ENCODE results near the gene FTO.
"Not testable (repeated sequence)": the region's sequence is repeated elsewhere in the genome, so short reads cannot be mapped to it uniquely, and the experiment has no call there.

Gene FTO

DNA sequence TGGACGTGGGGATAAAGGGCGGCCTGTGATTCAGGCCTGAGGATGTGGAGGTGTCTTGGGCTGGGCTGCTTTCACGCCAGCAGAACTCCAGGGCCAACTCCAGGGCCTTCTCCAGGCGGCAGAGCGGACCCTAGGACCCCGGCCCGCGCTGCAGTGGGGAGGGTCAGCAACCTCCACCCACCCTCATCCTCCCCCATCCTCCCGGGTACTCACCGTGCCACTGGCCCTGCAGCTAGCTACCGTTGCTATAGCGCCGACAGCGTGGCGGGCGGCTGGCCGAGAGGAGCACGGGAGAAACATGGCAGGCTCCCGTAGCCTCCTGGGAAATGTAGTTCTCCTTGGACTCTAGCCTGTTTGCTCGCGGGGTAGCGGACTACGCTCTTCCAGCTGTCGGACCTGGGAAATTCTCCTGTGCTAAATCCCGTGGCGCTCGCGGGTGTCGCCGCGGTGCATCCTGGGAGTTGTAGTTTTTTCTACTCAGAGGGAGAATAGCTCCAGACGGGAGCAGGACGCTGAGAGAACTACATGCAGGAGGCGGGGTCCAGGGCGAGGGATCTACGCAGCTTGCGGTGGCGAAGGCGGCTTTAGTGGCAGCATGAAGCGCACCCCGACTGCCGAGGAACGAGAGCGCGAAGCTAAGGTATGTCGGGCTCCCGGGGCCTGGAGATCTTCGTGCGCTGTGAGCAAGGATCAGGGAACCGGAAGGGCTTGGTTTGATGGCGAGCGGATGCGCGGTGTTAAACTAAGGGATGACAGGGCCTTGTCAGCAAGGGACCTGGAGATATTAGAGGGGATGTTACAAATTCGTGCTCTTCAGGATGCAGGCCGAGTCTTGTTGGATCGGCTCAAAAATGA, at the start of gene FTO, which contains the start of gene RPGRIP1L:
FTO (plus strand) TSS at position 567 of the 855 bp plus-strand sequence.
RPGRIP1L (minus strand) TSS at position 270 of the 855 bp plus-strand sequence. CDS start 3,136 bp downstream, outside the sequence.
- peak; percentile 96 for DNase-seq

DNA sequence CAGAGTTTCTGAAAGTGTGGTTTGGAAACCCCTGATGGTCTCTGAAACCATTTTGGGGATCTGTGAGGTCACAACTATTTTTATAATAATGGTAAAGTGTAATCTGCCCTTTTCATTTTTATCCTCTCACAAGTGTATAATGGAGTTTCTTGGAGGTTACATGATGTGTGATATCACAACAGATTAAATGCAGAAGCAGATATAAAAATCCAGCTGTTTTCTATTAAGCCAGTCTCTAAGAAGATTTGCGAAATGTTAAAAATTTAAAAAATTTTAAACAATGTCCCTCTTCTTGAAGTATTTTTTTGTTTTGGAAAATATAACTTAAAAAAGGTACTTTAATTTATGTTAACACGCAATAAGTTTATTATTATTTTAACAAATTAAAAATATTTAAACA, 49.0 kb upstream of the FTO start:
- DNase-seq: no peak

DNA sequence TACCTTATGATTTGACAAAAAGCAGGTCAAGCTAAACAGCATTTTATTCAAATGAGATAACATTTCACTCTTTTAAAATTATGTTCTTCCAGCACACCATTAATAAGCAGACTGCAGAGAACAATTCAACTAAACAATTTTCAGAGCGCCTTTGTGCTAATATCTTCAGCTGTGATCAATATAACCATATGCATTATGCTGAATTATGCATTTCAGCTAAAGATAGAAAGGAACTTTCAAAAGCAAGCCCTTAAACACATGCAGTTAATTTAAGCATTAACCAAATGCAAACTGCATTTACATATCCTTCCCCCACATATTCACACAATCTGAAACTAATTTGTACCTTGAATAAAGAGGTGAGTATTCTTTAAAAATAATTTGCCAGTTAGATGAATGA, 41.9 kb upstream of the FTO start:
- DNase-seq: no peak

GRCh38 chr16:53664724-53665345, 39.1 kb upstream of the FTO start:
- DNase-seq: no peak

GRCh38 chr16:53666786-53667415, 37.1 kb upstream of the FTO start:
- DNase-seq: no peak

DNA sequence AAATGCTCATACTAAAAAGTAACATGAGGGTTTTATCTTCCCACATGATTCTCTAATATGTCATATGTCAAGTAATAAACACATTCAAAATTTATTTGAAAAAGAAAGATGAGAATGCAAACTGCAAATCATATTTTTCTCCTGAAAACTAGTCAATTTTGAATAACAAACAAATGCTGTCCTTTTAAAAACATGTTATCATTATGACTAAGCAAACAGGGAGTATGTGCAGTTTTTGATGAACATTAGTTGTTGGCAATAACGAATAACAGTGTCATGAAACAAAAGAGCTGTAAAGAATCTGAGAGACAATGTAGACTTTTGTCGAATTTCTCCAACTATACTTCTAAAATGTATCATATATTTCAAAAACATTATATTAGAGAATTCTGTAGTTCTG, 35.1 kb upstream of the FTO start:
- DNase-seq: no peak

DNA sequence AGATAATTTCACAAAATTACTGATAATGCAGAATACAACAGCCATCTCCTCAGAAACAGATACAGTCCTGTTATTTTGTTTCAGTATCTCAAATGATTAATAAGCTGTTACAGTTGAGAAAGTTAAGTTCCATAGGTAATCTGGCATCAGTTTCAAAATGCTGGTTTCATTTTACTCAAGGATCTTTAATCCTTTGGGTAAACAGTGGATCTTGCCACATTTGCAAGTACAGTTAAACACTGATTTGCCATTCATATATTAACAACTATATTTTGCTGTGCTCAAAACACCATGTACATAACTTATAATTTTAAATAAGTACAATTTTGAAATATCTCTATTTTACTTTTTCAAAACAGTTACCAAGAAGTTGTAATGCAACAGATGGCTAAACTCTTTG, 31.5 kb upstream of the FTO start:
- DNase-seq: no peak

DNA sequence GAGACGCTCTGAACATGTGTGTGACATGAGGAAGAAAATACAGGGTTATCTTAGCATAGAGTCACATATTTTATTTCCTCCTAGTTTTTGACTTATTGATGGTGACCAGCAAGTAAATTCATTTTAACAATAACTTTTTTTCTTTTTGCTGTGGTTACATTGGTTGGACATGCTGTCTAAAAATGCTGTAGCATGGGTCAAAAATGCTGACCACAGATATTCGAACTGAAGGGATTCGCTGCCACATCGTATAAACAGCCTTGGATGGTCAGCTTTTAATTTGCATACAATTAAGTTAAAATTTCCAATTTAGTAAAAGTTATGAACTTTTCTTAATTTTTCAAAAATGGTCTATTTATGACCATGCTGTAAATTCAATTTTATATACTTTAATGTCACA, 30.8 kb upstream of the FTO start:
- DNase-seq: no peak

DNA sequence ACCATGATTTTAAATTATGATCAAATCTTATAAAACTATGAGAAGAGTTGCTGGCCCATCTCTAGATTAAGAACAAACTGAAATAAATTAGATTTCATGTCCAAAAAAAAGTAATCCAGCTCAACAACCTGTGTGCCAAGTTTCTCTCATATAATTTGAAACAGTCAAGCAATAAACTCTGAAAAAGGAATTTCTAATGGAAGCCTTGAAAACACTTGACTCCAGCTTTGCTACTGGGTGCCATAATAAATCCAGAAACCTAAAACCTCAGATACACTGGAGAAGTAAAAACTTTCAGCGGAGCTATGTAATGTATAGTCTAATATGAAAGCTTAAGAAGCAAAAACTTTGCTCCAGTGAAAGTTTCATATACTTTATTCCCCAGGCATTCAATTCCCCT, 25.8 kb upstream of the FTO start:
- DNase-seq: no peak

GRCh38 chr16:53678756-53679343, 25.1 kb upstream of the FTO start:
- no peak for DNase-seq

- no peak for DNase-seq
These were observed 23.2 kb upstream of the FTO start for GRCh38 chr16:53680756-53681155.

DNA sequence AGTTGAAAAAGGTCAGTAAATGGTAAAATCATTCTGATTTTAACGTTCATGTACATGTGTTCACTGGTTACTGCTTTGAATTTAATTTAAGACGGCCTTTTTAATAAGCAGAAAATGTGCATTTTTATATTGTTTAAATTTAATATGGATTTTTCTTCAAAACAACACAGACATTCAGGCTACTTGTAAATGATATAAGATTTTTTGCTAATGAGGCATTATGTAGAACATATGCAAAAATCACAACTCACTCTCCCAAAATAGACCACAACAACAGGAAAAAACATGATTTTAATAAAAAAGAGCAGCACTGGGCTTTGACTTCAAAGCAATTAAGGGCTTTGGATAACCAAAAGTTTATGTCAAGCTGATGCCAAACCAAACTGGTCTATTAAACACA, 22.6 kb upstream of the FTO start:
- no peak for DNase-seq

DNA sequence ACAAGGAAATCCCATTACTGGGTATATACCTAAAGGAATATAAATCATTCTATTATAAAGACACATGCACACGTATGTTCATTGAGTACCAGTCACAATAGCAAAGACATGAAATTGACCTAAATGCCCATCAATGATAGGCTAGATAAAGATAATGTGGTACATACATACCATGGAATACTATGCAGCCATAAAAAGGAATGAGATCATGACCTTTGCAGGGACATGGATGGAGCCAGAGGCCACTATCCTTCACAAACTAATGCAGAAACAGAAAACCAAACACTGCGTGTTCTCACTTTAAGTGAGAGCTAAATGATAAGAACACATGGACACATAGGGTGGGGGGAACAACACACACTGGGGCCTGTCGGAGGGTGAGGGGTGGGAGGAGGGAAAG, 18.6 kb upstream of the FTO start:
- not testable (repeated sequence) for DNase-seq

DNA sequence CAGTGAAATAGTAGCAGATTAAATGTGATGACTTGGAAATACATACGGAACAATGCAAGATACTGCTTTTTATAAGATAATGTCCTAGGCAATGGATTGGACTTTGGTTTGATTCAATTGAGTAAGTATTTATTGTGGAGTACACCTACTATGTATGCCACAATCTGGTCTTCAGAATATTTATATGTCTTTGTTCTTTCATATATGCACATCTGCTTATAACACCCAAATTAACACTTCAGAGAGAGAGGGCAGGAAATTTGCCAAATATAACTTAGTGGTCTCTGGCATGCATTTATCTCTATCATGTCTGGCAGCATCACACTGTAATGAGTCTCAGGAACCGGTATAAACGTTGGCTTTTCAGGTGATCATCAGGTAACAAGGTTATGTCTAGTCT, 17.2 kb upstream of the FTO start:
- no peak for DNase-seq

DNA sequence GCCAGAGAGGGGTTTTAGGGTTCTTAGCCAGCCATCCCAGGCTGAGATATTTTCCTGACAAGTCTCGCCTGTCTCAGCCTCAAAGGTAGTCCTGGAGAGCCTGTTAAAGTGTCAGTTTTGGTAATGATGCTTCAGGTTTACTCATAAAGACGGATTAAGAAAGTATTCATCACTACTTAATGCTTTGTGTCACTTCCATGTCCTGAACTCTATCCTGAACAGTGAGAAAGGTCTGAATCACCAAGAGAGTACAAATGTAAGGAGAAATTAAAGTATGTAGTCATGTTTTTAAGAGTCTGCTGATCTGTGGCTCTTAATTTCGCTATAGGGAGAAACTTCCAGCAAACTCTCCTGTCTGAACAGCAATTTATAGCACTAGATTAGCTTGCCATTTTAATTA, 14.3 kb upstream of the FTO start:
- DNase-seq: no peak

DNA sequence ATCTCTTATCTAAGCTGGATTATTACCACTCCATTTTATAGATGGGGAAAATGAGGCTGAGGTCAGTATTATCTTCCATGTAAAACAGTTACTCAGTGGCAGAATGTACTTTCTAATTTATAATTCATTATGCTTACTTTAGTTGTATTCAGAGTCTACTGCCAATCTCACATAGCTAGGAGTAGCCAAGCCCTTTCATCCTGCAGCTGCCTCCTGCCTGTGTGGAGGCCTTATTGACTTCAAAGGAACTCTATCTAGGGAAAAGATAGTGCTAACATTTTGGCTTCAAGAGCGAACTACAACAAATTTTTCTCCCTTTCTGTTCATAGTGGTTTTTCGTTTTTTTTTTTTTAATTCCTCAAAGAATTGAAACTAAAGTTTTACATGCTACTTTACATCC, 13.2 kb upstream of the FTO start:
- no peak for DNase-seq

GRCh38 chr16:53692146-53692545, 11.8 kb upstream of the FTO start:
- no peak for DNase-seq

- no peak for DNase-seq
These were observed 10.6 kb upstream of the FTO start for GRCh38 chr16:53693320-53693719.

GRCh38 chr16:53695070-53695469, 8.9 kb upstream of the FTO start:
- no peak for DNase-seq

- DNase-seq: not testable (repeated sequence)
These were observed 5.7 kb upstream of the FTO start for GRCh38 chr16:53698271-53698670.

DNA sequence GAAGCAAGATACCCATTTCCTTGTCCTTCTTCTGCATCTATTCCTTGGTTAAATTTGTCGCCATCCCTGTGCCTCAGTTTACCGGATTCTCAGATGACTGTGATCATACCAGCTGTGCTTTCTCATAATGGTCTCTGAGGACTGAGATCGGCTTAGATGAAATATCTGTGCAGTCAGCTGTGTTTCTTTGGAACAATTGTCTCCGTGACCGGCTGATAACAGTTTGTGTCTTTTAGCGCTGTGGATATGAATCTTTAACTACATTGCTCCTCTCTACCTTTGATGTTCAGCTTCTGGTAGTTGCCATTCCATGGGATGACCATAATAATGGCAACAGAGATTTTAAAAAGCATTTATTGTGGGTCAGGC, 473 bp downstream of the FTO start:
- no peak for DNase-seq

- no peak for DNase-seq
These were observed 3.7 kb downstream of the FTO start for GRCh38 chr16:53707671-53708070.

DNA sequence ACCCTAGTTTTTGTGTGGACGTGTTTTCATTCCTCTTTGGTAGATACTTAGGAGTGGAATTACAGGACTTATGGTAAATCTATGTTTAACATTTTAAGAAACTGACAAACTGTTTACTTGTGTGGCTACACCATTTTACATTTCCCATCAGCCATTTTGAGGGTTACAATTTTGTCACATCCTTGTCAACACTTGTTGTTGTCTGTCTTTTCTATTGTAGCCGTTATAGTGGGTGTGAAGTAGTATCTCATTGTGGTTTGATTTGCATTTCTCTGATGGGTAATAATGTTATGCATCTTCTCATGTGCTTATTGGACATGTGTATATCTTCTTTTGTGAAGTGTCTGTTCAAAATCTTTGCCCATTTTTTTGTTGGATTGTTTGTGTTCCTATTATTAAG, 4.5 kb downstream of the FTO start:
- no peak for DNase-seq

DNA sequence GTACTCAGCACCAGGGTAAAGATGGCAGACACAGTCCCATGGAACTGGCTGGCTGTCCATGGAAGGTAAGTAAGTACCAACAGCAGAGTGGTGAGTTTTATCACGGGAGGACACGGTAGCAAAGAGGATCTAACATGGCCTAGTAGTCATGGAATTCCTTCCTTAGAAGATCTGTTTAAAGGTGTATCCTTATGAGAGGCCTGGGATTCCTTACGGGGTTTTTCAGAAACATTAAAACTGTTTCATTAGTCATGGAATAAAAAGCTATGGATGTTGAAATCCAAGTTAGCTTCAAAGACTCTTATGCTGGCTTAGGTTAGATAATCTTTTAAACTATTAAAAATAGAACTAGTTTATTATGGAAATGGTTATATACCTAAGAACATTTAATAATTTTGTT, 7.4 kb downstream of the FTO start:
- DNase-seq: no peak
